ENCODE results near the gene IFT172.
A peak's percentile ranks its signal among the peaks of the same experiment; 100 is the strongest.
"Not testable (repeated sequence)": the region's sequence is repeated elsewhere in the genome, so short reads cannot be mapped to it uniquely, and the experiment has no call there.

IFT172 gene

GRCh38 chr2:27489498-27490397 is at the start of gene IFT172:
Gene IFT172 (minus strand): TSS chr2:27489743. CDS start chr2:27489653, 90 bp downstream.
- peak; percentile 100 for DNase-seq

GRCh38 chr2:27538839-27539450 is 49.4 kb upstream of the IFT172 start:
- not testable (repeated sequence) for DNase-seq

- no peak for DNase-seq
These were observed 47.7 kb upstream of the IFT172 start for GRCh38 chr2:27537287-27537686.

GRCh38 chr2:27531983-27532382 is 42.4 kb upstream of the IFT172 start:
- no peak for DNase-seq

GRCh38 chr2:27527182-27527581 is 37.6 kb upstream of the IFT172 start:
- no peak for DNase-seq

- no peak for DNase-seq
These were observed 32.9 kb upstream of the IFT172 start for GRCh38 chr2:27522400-27522945.

- DNase-seq, result no peak
These were observed 30.8 kb upstream of the IFT172 start for GRCh38 chr2:27520316-27520715.

- DNase-seq, result no peak
These were observed 29.2 kb upstream of the IFT172 start for GRCh38 chr2:27518782-27519113.

DNA sequence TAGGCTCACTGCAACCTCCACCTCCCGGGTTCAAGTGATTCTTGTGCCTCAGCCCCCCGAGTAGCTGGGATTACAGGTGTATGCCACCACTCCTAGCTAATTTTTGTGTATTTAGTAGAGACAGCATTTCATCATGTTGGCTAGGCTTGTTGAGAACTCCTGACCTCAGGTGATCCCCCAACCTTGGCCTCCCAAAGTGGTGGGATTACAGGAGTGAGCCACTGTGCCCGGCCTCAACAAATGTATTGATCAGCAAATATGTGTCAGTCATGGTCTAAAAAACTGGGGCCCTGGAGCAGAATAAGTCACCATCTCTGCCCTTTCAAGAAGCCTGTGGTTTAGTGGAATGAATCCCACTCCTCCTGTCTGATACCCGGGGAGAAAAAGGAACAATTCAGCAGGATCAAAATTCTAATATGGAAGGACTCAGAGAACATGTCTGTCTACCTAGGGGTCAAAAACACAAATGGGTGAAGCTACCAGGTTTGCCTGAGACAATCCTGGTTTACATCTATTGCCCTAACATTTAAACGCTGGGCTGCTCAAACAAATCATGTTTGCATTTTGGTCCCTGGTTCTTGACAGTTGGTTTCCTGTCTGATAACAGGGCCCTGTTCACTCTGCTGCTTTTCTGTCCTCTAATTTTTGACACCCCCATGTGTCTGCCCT is 28.7 kb upstream of the IFT172 start:
- DNase-seq, result no peak

DNA sequence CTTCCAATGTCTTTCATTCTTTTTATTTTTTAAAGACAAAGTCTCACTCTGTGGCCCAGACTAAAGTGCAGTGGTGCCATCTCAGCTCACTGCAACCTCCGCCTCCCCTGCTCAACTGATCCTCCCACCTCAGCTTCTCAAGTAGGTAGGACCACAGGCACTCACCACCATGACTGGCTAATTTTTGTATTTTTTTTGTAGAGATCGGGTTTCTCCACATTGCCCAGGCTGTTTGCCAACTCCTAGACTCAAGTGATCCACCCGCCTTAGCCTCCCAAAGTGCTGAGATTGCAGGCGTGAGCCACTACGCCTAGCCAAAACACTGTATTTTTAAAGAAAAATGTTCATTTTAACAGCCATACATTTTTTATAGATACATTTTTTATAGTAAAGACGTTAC is 19.8 kb upstream of the IFT172 start:
- DNase-seq, result no peak

DNA sequence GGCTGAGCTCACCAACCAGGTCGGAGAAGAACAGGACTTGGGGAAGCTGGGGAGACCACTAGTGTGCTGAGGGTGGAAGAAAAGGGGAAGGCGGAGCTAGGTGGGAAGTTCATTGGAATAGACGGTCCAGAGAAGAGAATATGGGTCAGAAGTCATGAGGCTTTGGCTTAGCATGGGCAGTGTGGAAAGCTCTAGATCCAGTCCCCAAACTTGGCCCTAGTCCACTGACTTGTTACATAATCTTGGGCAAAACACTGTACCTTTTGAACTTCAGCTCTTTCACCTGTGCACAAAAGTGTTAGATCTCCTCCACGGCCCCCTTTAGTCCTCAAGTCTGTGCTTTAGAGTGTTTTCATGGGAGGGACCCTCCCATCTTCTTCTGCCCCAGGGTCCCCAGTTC is 17.8 kb upstream of the IFT172 start:
- no peak for DNase-seq

- no peak for DNase-seq
These were observed 17.0 kb upstream of the IFT172 start for GRCh38 chr2:27506587-27506986.

- no peak for DNase-seq
These were observed 12.6 kb upstream of the IFT172 start for GRCh38 chr2:27502142-27502541.

- no peak for DNase-seq
These were observed 11.5 kb upstream of the IFT172 start for GRCh38 chr2:27501042-27501441.

DNA sequence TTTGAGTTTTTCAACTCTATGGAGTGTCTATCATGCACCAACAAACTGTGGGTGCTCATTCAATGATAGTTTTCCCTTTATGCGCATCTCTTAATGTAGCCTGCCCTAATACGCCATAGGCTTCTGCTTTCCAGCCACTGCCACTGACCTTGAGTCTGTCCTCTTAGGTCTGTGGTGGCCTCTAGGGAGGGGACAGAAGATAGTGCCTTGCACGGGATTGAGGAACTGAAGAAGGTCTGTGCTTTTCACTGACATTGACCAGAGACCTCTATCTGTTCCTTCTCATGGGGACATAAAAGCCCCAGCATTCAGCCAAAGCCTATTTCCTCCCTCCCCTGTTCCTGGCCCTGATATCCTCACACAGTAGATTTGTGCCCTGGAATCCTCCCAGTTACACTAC is 9.4 kb upstream of the IFT172 start:
- DNase-seq, result no peak

DNA sequence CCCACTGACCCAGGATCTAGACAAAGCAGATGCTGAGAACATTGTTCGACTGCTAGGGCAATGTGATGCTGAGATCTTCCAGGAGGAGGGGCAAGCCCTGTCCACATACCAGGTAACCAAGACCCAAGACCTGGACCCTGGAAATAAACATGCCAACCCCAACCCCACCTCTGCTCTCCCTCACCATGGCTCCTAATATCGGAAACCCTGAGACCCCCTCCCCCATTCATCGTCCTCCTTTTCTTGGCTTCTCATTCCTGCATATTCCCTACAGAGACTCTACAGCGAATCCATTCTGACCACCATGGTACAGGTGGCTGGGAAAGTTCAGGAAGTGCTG is 7.7 kb upstream of the IFT172 start:
- DNase-seq, result no peak

DNA sequence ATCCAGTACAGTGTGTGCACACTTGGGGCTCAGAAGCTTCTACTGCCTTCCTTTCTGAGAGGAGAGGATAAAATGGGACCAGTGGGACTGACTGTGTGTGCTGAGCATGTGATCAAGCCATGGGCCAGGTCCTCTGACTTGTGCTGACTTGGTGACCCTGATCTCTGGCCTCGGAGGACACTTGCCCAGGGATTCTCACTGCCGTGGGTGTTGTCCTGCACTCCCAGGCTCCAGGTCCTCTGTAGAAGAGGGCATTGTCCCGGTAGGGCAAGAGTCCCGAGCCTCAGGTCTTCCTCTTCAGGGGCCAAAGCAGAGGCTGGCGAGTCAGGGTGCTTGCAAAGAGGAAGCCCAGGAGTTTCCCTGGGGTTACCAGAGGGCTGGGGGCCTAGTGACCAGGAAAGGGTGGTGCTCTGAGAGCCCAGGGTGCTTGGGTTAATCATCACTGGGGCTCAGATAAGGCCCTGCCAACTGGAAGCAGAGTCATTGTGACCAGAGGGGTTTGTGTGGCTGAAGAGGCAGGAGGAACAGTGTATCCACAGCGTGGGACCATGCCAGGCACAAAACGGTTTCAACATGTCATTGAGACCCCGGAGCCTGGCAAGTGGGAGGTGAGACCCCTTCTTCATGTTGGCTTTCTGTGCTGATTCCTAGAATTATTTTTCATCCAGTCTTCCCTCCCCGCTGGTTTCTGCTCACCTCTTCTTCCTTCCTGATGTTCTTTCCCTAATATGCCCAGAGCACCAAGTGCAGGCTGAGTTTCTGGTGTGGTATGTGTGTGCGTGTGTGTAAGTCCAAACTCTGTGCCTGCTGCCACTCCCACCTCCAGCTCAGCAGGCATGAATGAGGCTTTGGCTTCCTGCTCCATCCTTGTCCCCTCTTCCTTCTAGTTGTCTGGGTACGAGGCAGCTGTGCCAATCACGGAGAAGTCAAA is 7.1 kb upstream of the IFT172 start, which contains the start of gene GCKR:
GCKR (plus strand) TSS at position 483 of the 931 bp plus-strand sequence; CDS start at position 549, 66 bp downstream.
- DNase-seq, result no peak

DNA sequence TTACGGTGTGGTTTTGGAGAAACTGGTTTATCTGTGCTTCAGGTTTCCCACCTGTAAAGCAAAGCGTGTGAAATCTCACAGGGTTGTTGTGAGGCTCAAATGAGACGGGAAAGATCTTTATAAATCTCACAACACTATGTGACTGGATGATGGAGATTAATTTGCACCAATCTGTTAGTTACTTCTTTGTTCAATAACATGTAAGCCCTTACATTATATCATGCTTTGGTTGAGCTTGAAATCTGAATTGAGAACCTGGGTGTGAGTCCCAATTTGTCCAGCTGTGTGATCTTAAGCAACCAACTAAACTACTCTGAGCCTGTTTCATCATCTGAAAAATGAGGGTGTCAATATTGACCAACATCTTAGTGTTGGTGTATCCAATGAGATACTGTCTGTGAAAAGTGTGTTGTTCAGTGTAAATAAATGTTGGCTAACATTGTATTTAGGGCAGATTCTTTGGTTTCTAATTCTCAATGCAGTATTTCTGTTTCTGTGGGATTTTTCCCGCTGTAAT is 6.4 kb upstream of the IFT172 start:
- no peak for DNase-seq

DNA sequence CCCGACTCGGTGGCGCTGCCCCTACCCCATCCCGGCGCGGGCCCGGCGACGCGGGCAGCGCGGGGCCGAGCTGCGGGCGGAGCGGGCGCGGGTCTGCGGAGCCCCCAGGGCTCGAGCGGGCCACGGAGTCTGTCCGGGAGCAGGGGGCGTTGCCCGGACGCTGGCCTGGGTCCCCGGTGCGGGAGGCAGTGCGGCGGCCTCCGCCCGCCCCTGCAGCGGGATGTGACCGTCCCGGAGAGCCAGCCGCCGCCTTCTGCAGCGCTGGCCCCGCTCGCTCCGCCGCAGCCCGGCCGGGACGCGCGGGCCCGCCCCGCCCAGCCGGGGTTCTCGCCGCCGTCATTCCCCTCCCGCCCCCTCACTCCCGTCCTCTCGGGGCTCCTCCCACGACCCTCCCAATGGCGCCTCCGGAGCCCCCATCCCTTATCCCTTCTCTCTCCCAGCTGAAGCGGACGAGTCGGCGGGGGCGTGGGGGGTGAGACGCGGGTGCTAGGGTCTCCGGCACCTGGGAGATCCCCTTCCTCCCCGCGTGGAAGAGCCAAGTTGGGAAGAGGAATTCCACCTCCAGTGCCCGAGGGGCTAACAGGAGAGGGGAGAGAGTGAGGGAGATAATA is 5.5 kb upstream of the IFT172 start, which contains the start of gene FNDC4:
FNDC4 (minus strand) TSS at position 257 of the 611 bp plus-strand sequence. CDS start 521 bp downstream, outside the sequence.
- DNase-seq, result no peak

- no peak for DNase-seq
These were observed 4.9 kb upstream of the IFT172 start for GRCh38 chr2:27494284-27494943.

DNA sequence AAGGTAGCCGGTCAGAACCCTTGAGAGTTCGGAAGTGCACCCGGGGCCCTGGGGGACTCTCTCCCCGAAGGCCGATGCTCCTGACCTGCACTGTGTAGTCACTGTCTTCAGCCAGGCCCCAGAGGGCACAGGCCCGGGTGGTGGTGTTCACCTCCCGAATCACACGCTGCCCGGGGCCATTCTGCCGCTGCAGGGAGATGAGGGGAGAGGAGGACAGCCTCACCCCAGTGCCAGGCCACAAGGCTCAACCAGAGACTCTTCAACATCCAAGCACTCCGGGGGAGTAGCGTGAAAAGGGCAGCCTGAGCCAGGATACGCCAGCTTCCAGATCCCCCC is 4.4 kb upstream of the IFT172 start:
- no peak for DNase-seq
